ENCODE measurements around the gene SLC16A4.

DNA sequence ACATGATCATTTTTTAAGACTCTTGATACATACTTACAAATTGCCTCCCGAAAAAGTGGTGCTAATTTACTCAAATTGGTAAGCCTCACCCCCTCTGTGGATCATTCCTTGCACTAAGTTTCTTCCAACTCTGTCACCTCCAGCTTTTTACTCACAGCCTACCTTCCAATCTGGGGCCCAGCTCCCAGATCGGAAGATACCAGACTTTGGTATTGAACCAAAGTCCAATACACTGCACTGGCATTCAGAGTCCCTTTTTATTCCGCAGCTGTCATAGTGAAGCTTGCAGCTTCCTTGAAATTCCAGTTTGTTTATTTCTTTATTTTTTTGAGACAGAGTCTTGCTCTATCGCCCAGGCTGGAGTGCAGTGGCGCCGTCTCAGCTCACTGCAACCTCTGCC, 18.5 kb upstream of the SLC16A4 start:
- TF ChIP-seq CTCF (IDR thresholded peaks at IDR 0.05) (no peak), POLR2A (IDR thresholded peaks at IDR 0.05) (no peak)

All from lower leg skin (tissue), 3 donors.